GM18873 (cell line): Measurements from ENCODE around the gene VIT.

Experiments
- ATAC-seq: cut with Tn5 transposase; IDR thresholded peaks from one replicate; pipeline ENCODE4 v1.9.1; 2021; ENCODE audit warnings: mild to moderate bottlenecking, moderate library complexity, moderate number of reproducible peaks; ENCODE audit not compliant: unreplicated experiment, low FRiP score

VIT gene

GRCh38 chr2:36708041-36708741, 11.7 kb downstream of the VIT start:
- no peak for ATAC-seq

GRCh38 chr2:36710858-36711515, 14.5 kb downstream of the VIT start:
- ATAC-seq: no peak

- ATAC-seq: no peak
Observed at GRCh38 chr2:36711741-36712314, 15.3 kb downstream of the VIT start.

GRCh38 chr2:36713310-36713709, 16.8 kb downstream of the VIT start:
- ATAC-seq: no peak

- ATAC-seq: no peak
Observed at GRCh38 chr2:36716111-36716510, 19.6 kb downstream of the VIT start.

- ATAC-seq: no peak
Observed at GRCh38 chr2:36717603-36718266, 21.2 kb downstream of the VIT start.

GRCh38 chr2:36727550-36727949, 31.0 kb downstream of the VIT start:
- no peak for ATAC-seq

- ATAC-seq: no peak
Observed at GRCh38 chr2:36729067-36729466, 32.6 kb downstream of the VIT start.

- no peak for ATAC-seq
Observed at GRCh38 chr2:36731941-36732672, 35.6 kb downstream of the VIT start.

GRCh38 chr2:36732673-36733036, 36.1 kb downstream of the VIT start:
- no peak for ATAC-seq

- ATAC-seq: no peak
Observed at GRCh38 chr2:36733215-36733614, 36.7 kb downstream of the VIT start.

GRCh38 chr2:36734304-36734703, 37.8 kb downstream of the VIT start:
- ATAC-seq: no peak

GRCh38 chr2:36737131-36737750, 40.7 kb downstream of the VIT start:
- no peak for ATAC-seq

GRCh38 chr2:36740061-36740460, 43.6 kb downstream of the VIT start:
- ATAC-seq: no peak

GRCh38 chr2:36741188-36741837, 44.8 kb downstream of the VIT start:
- no peak for ATAC-seq

GRCh38 chr2:36743954-36744353, 47.4 kb downstream of the VIT start:
- no peak for ATAC-seq

- ATAC-seq: no peak
Observed at GRCh38 chr2:36748166-36748565, 51.7 kb downstream of the VIT start.

- no peak for ATAC-seq
Observed at GRCh38 chr2:36750101-36750500, 53.6 kb downstream of the VIT start.

- no peak for ATAC-seq
Observed at GRCh38 chr2:36753706-36754221, 57.3 kb downstream of the VIT start.

GRCh38 chr2:36754578-36754977, 58.1 kb downstream of the VIT start:
- ATAC-seq: no peak
